NB4 (cell line): Measurements from ENCODE around the gene RABL6.

Experiments used
- CTCF ChIP-seq: IDR thresholded peaks from one replicate; pipeline ENCODE4 v1.5.1; 2012; ENCODE audit warnings: low read depth, low read length
- MYC ChIP-seq: IDR thresholded peaks from 2 replicates; pipeline ENCODE4 v1.6.1; 2011; ENCODE audit warnings: low read depth, low read length

DNA sequence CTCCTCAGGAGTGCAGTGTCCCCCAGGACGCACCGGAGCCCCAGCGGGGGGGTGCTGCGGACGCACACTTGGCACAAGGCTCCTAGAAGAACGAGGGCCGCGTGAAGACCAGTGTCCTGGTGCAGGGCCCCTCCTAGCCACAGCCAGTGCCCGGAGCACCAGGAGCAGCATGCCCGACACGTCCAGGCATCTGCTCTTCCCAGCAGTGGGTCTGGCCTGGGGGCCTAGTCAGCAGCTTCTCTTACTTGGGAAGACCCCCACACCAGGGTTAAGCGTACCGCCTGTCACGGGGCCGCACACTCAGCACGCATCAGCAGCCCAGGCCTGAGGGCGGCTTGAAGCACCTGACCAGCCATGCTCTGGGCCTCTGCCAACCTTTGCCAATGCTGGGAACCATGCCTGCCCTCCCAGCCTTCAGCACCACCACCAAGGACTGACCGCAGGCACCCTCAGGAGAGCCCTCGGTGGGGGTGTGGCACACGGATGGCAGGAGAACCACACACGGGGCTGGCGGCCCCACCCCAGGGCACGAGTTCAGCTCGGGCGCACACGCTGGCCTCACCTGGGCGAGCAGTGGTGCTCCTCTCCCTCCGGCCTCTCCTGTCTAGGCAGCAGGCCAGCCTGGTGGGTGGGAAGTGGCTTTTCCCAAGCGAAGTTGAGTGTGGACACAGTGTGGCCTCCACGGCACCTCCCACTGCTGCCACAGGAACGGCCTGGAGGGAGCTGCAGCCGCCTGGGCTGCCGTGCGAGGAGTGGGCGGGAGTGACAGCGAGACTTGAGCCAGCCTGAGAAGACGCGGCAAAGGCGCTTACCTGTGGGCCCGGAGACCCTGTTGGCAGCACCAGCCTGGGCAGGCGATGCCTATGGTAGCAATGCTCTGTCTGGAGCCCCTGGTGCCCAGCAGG is 22.5 kb downstream of the RABL6 start:
- TF ChIP-seq CTCF (no peak), MYC (no peak)
